ENCODE data around the gene SNCAIP. TPM values are rescaled to one million over a fixed set of nuclear protein-coding genes. Genes with fewer than 3 reads are reported as not detected.
"Not testable (repeated sequence)": the region's sequence is repeated elsewhere in the genome, so short reads cannot be mapped to it uniquely, and the experiment has no call there.

Gene SNCAIP
- polyA plus RNA-seq, 4 donors: 22.8 to 34.8 (median 26.2) TPM

DNA sequence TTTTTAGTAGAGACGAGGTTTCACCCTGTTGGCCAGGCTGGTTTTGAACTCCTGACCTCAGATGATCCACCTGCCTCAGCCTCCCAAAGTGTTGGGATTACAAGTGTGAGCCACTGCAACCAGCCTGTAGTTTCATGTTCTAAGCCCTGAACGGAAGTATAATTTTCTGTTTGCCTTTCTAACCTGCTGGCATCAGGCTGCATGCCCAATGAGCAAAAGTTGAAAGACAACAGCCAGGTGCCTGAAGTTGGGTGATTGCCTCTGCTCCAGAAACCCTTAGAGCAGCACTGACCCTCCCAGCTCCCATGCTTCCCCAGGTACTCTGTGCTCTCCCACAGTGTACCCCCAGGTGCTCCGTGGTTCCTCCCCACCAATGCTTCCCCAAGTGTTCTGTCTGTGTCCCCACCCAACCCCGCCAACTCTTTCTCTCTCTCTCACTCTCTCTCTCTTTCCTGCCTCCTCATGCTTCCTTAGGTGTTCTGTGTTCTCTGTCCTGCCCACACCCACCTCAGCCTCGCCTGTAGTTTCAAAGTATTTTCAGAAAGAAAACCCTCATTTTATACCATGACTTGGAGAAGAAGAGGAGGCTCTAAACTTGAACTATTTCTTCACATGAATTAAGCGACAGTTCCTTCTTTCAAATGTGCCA is 145.3 kb downstream of the SNCAIP start:
- no peak for DNase-seq (ENCODE audit: low read depth in 4 of 4, low spot score in 2 of 4)

DNA sequence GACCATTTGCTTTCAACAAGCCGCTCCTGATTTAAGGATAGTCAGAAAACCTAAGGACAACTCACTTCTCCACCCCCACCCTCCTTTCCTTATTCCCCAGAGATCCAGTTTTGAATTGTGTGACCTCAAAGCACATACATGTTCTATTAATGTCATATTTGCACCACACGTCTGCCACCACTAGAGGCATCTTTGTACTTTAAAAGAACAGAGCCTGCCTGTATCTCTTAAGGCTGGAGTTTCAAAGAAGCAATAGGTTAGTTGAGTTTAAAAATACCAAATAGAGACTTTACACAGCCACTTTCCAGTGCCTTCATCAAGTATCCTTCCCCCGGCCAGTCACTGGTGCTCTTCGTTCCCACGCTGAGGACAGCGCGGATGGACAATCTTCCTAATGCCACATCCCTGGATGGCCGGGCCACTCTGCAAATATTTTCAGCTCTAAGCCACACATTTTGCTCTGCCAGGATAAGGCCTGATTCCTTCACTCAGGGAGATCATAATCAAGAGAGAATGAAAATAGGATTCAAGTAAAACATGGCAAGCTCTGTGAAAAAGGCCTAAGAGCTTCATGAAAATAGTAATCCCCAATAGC is 146.3 kb downstream of the SNCAIP start:
- no peak for DNase-seq (ENCODE audit: low read depth in 4 of 4, low spot score in 2 of 4)

- no peak for DNase-seq (ENCODE audit: low read depth in 4 of 4, low spot score in 2 of 4)
These were observed 150.4 kb downstream of the SNCAIP start for GRCh38 chr5:122462486-122462885.

- no peak for DNase-seq (ENCODE audit: low read depth in 4 of 4, low spot score in 2 of 4)
These were observed 151.2 kb downstream of the SNCAIP start for GRCh38 chr5:122463221-122463620.

DNA sequence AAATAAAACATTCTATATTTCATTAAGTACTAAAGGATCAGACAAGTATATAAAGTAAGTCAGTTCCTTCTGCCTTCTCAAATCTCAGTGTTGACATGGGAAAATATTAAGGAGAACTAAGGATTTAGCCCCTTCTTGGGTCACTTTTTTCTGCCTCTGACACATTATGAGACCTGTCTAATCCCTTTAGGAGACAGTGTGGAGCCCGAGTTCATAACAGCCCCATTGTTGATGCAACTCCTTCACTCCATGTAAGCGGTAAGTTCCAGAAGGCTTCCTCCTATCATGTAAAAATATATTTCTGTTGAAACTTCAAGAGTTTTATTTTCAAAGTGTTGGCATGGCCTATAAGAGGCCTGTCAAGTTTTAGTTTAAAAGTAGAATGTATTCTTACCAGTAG is 152.2 kb downstream of the SNCAIP start:
- DNase-seq (ENCODE audit: low read depth in 4 of 4, low spot score in 2 of 4): no peak

DNA sequence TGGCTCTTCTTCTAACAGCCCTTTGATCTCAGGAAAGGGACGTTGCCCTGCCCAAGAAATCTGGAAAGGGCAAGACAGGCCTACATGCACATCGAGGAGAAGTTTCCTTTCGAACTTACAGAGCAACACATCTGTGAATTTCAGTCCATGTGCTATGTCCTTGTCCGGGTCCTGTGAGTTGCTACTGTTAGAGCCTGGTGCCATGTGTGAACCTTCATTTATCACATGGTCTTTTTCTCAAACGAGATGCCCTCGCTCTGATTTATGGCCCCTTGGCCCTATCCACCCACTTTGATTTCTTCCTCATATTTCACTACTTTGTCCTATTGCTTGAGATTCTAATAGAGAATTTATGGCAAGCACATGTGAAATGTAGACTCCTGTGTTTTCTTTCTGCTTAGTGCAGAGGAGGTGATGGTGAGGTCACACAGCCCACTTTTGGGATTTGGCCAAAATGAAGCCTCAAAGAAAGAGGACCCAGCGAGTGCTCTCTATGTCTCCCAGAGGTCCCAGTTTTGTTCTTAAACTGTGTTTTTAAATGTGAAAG is 153.1 kb downstream of the SNCAIP start:
- peak in 1 of 4 donors; percentile 17 for DNase-seq (ENCODE audit: low read depth in 4 of 4, low spot score in 2 of 4)

DNA sequence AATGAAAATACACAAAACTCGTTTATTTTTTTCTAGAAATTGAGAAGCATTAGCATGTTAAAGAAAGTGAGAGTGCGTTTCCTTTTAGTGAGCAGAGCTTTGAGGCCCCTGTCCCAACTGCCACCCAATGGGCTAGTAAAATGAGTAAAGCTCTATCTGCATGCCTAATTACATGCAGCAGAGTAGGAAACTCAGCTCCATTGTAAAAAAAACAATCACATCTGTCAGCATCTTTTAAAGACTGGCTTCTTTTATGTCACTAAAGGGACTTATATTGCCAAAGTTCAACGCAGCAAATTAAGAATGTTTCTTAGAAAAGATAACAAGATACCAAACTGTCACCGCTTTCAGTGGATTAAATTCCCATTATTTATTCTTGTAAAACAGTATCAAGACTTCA is 154.0 kb downstream of the SNCAIP start:
- DNase-seq (ENCODE audit: low read depth in 4 of 4, low spot score in 2 of 4): no peak

DNA sequence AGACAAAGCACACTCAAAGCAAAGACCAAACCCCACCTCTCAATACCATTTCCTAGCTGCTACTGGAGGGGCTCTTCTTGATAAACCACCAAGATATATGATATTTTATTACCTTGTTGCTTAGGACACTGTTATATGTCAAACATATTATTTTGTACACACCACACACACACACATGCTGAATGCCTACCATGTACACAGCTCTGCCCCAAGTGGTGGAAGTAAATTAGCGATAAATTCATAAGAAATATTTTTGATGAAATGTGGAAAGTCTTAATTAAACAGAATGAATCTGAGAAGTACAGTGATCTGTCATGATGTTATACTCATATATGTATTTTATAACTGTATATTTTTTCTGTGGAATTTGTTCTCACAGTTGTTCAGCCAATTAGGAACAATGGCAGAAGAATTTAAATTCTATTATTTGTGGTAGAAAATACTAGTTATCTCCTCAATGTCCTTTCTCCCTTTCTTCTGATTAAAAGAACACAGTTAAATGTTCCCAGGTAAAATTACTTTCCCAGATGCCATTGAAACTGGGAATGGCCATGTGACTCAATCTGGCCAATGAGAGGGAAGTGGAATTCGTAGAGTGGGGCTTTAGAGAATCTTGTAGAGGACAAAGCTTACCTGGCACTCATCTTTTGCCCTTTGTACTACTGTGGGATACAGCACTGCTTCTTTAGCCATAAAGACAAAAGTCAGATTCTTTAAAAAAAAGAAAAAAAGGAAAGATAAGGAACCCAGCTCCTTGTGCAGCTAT is 156.5 kb downstream of the SNCAIP start:
- DNase-seq (ENCODE audit: low read depth in 4 of 4, low spot score in 2 of 4): no peak

- DNase-seq (ENCODE audit: low read depth in 4 of 4, low spot score in 2 of 4): no peak
These were observed 157.4 kb downstream of the SNCAIP start for GRCh38 chr5:122469384-122469919.

GRCh38 chr5:122470365-122470764 is 158.3 kb downstream of the SNCAIP start:
- DNase-seq (ENCODE audit: low read depth in 4 of 4, low spot score in 2 of 4): no peak

DNA sequence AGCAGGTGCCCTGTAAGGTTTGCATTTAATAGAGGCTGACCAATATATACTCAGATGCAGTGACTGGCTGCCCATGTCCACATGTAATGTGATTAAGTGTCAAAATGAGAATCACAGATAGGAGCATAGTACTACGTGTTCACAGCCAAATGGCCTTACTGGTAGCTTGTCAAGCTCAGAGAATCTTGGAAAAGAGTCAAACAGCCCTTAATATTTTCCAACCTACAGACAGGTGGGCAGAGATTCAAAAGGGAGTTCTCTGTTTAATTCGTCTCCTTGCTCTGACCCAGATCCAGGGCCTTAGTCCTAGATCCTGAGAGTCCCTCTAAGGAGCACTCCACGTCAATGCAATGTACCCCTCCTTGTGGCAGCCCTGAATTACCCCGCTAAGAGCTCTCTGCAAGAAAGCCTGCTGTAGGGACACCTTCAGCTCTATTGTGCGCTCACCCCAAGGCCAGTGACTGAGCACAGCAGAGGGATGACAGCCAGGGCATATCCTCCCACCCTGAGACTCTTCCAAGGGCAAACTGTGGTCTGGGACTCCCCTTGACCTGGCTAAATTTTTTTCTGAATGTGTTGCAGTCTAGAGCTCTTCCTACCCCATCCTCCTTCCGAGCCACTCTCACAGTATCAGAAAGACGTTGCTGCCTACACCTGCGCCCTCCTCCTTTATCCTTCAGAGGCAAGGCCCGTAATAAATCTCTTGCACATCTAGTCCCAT is 159.2 kb downstream of the SNCAIP start:
- no peak for DNase-seq (ENCODE audit: low read depth in 4 of 4, low spot score in 2 of 4)

DNA sequence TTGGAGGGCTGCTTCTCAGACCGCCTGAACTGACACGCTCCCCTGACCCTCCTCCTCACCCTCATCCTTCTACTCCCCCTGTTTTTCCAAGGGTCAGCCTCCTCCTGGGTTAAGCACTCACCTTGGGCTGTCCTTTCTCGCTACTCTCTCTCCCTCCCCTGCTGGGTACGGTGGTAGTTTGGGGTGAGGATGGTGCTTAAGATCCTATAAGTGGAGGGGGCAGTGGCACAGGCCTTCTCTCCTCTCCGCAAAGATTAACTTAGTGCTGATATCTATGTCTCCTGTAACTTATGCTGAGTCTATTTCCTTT is 159.7 kb downstream of the SNCAIP start:
- DNase-seq (ENCODE audit: low read depth in 4 of 4, low spot score in 2 of 4): no peak

DNA sequence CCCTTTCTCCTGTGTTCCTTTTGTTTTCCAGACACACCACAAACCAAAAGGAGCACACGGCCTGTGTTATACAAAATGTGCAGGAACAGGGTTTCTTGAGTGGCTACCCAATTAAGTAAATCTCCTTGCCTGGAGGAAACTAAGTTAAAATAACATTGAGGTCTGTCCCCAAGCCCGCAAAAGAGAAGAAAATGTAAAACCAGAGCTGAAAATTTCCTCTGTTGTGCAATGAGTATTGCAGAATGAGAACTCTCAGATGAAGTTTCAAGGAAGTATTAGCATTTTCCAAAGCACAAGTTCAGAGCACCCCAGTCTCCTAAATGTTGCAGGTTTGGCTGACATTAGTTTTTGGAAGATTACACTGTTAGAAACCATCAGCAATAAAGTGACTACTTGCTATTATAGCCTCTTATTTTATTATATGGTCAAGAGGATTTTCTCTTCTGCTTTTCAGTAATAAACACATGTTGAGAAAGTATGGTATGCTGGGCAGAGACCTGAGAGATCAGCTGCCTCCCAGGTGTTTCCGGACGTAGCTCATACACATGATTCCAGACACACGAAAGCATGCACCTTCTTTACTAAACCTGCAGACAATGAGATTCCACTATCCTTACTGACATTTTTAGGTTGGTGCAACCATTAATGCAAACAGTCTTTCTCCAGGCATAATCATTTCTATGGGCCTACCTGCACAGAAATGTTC is 161.3 kb downstream of the SNCAIP start:
- no peak for DNase-seq (ENCODE audit: low read depth in 4 of 4, low spot score in 2 of 4)

- DNase-seq (ENCODE audit: low read depth in 4 of 4, low spot score in 2 of 4): no peak
These were observed 161.9 kb downstream of the SNCAIP start for GRCh38 chr5:122473941-122474340.

- DNase-seq (ENCODE audit: low read depth in 4 of 4, low spot score in 2 of 4): no peak
These were observed 166.9 kb downstream of the SNCAIP start for GRCh38 chr5:122478741-122479442.

GRCh38 chr5:122480146-122480545 is 168.1 kb downstream of the SNCAIP start:
- no peak for DNase-seq (ENCODE audit: low read depth in 4 of 4, low spot score in 2 of 4)

DNA sequence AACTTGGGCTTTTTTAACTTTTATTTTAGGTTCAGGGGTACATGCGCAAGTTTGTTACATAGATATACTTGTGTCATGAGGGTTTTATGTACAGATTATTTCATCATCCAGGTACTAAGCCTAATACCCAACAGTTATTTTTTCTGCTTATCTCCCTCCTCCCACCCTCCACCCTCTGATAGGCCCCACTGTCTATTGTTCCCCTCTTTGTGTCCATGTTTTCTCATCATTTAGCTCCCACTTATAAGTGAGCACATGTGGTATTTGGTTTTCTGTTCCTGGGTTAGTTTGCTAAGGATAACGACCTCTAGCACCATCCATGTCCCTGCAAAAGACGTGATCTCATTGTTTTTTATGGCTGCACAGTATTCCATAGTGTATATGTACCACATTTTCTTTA is 172.1 kb downstream of the SNCAIP start:
- DNase-seq (ENCODE audit: low read depth in 4 of 4, low spot score in 2 of 4): no peak

DNA sequence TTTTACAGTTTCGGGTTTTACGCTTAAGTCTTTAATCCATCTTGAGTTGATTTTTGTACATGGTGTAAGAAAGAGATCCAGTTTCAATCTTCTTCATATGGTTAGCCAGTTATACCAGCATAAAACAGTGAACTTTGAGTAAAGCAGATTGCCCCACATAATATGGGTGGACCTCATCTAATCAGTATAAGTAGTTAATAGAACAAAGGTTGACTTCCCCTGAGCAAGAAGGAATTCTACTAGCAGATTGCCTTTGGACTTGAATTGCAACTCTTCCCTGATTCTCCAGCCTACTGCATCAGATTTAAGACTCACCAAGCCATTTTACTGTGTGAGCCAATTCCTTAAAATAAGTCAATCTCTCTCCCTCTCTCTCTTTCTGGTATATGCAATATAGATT is 173.2 kb downstream of the SNCAIP start:
- no peak for DNase-seq (ENCODE audit: low read depth in 4 of 4, low spot score in 2 of 4)

DNA sequence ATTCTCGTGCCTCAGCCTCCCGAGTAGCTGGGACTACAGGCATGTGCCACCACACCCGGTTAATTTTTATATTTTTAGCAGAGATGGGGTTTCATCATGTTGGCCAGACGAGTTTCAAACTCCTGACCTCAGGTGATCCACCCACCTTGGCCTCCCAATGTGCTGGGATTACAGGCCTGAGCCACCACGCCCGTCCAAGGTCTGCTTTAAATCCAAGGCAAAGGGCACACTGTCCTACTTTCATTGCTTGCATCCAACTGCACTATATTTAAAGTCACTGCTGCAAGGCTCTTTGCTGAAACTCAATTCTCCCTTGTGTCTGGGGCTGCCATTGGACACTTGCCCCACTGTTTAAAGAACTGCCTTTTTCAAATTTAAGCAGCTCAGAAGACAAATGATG is 174.6 kb downstream of the SNCAIP start:
- not testable (repeated sequence) for DNase-seq (ENCODE audit: low read depth in 4 of 4, low spot score in 2 of 4)

GRCh38 chr5:122490718-122491117 is 178.7 kb downstream of the SNCAIP start:
- no peak for DNase-seq (ENCODE audit: low read depth in 4 of 4, low spot score in 2 of 4)

All from left renal cortex interstitium (tissue), 4 donors.